Neural cell (in vitro differentiated cells): ENCODE data around the gene LRFN3.

ENCODE experiments used
- CTCF ChIP-seq: fragments of 450-650 bp; IDR thresholded peaks from 2 replicates; pipeline ENCODE4 v1.5.1; 2014; ENCODE audit warnings: antibody characterized with exemption, mild to moderate bottlenecking, moderate library complexity; ENCODE audit not compliant: poor library complexity, severe bottlenecking
- EP300 ChIP-seq: fragments of 450-650 bp; conservative IDR thresholded peaks from 2 replicates; pipeline ENCODE4 v1.6.1; 2014; ENCODE audit warnings: antibody characterized with exemption, mild to moderate bottlenecking, moderate library complexity; ENCODE audit not compliant: poor library complexity, severe bottlenecking
- EZH2 ChIP-seq: fragments of 200-600, 300-800 bp; shearing (Covaris generic), sonication (generic); IDR thresholded peaks from 2 replicates; pipeline ENCODE4 v1.6.1; 2014; ENCODE audit warnings: antibody characterized with exemption, low read length, borderline replicate concordance, mild to moderate bottlenecking; ENCODE audit not compliant: insufficient read depth, poor library complexity, severe bottlenecking
- POLR2AphosphoS5 ChIP-seq: IDR thresholded peaks from 2 replicates; pipeline ENCODE4 v1.6.1; 2012
- TAF1 ChIP-seq: IDR thresholded peaks from 2 replicates; pipeline ENCODE4 v1.6.1; 2012; ENCODE audit warnings: low read depth

- no peak for TF ChIP-seq CTCF
- TF ChIP-seq TAF1 = no peak
- TF ChIP-seq POLR2AphosphoS5 = no peak
- TF ChIP-seq EZH2 = no peak
- TF ChIP-seq EP300 = no peak
Measured at GRCh38 chr19:35888398-35888797, 47.8 kb upstream of the LRFN3 start.
